ENCODE measurements around the gene PLEKHG3.

Gene PLEKHG3

GRCh38 chr14:64748995-64749714, 44.9 kb downstream of the PLEKHG3 start:
- no peak for DNase-seq

- DNase-seq: no peak
Observed at GRCh38 chr14:64752909-64753308, 48.7 kb downstream of the PLEKHG3 start.

GRCh38 chr14:64753374-64753773, 49.1 kb downstream of the PLEKHG3 start:
- DNase-seq: no peak

- DNase-seq: no peak
Observed at GRCh38 chr14:64753999-64754398, 49.8 kb downstream of the PLEKHG3 start.

GRCh38 chr14:64754685-64755084, 50.5 kb downstream of the PLEKHG3 start:
- no peak for DNase-seq

GRCh38 chr14:64755781-64756221, 51.6 kb downstream of the PLEKHG3 start:
- peak; percentile 73 for DNase-seq

- no peak for DNase-seq
Observed at GRCh38 chr14:64756712-64757111, 52.5 kb downstream of the PLEKHG3 start.

GRCh38 chr14:64757601-64758000, 53.4 kb downstream of the PLEKHG3 start:
- DNase-seq: no peak

- DNase-seq: no peak
Observed at GRCh38 chr14:64758025-64758521, 53.8 kb downstream of the PLEKHG3 start.

GRCh38 chr14:64758691-64759554, 54.7 kb downstream of the PLEKHG3 start:
- no peak for DNase-seq

- no peak for DNase-seq
Observed at GRCh38 chr14:64759555-64759938, 55.3 kb downstream of the PLEKHG3 start.

- DNase-seq: peak; percentile 66
Observed at GRCh38 chr14:64760146-64760755, 56.0 kb downstream of the PLEKHG3 start.

GRCh38 chr14:64760916-64761315, 56.7 kb downstream of the PLEKHG3 start:
- DNase-seq: no peak

GRCh38 chr14:64761441-64762043, 57.3 kb downstream of the PLEKHG3 start:
- DNase-seq: no peak

- DNase-seq: no peak
Observed at GRCh38 chr14:64762044-64763034, 58.1 kb downstream of the PLEKHG3 start.

GRCh38 chr14:64763085-64763782, 59.0 kb downstream of the PLEKHG3 start:
- DNase-seq: no peak

GRCh38 chr14:64763801-64764621, 59.8 kb downstream of the PLEKHG3 start:
- DNase-seq: no peak

- peak; percentile 81 for DNase-seq
Observed at GRCh38 chr14:64764641-64765520, 60.7 kb downstream of the PLEKHG3 start.

- no peak for DNase-seq
Observed at GRCh38 chr14:64765740-64766302, 61.6 kb downstream of the PLEKHG3 start.

Data from activated CD4-positive, alpha-beta T cell treated with anti-CD3 and anti-CD28 coated beads, Interleukin-2, Interleukin-6, amounts not matched to agents 100 ng/mL and 50 ng/mL, durations not matched to agents 16 hours and 8 hours (primary cell).